PC-9 (cell line): ENCODE data around the gene CFAP92. TPM values are rescaled to one million over a fixed set of nuclear protein-coding genes. Genes with fewer than 3 reads are reported as not detected.

ENCODE experiments used
- BruUV-seq: library from RNA; stranded (reverse); fragments of 400-500 nt; replicated peaks from 2 replicates; lab custom pipeline; 2021; lab: Mats Ljungman, UMichigan
- CTCF ChIA-PET: fragments of 300-600 bp; sonication (Branson Sonifier 250); formaldehyde crosslinking; loops from one replicate; lab custom pipeline; 2022; ENCODE audit warnings: antibody characterized with exemption; lab: Charles Lee
- POLR2A ChIA-PET: fragments of 300-600 bp; sonication (Branson Sonifier 250); formaldehyde crosslinking; loops from one replicate; lab custom pipeline; 2022; ENCODE audit warnings: antibody characterized with exemption; ENCODE audit not compliant: unreplicated experiment; lab: Charles Lee
- DNase-seq, 2 experiments: peaks; one replicate each; pipeline versions ENCODE4 v3.0.0 to v3.0.0-alpha.2; 2015 to 2022; ENCODE audit warnings: mixed read lengths in 1 of 2
- H2AFZ ChIP-seq: fragments of 200-600 bp; sonication (generic); 2 replicates; pipeline ENCODE4 v1.8.1; 2017; ENCODE audit warnings: antibody characterized with exemption
- H3F3A ChIP-seq: fragments of 200-600 bp; sonication (generic); 2 replicates; pipeline ENCODE4 v1.8.1; 2017; ENCODE audit warnings: antibody characterized with exemption, mild to moderate bottlenecking, low read depth; ENCODE audit not compliant: insufficient read depth
- H3K27ac ChIP-seq: fragments of 200-600 bp; sonication (generic); 2 replicates; pipeline ENCODE4 v1.6.1; 2016; ENCODE audit warnings: mixed run types
- H3K27me3 ChIP-seq: fragments of 200-600 bp; sonication (generic); 2 replicates; pipeline ENCODE4 v1.6.1; 2016; ENCODE audit warnings: low read depth, mixed run types; ENCODE audit not compliant: insufficient read depth
- H3K36me3 ChIP-seq: fragments of 200-600 bp; sonication (generic); 2 replicates; pipeline ENCODE4 v1.6.1; 2016; ENCODE audit warnings: low read depth, mixed run types
- H3K4me1 ChIP-seq: fragments of 200-600 bp; sonication (generic); replicated peaks from 2 replicates; pipeline ENCODE4 v1.6.1; 2016; ENCODE audit warnings: mixed run types; ENCODE audit not compliant: insufficient read depth
- H3K4me2 ChIP-seq: fragments of 200-600 bp; sonication (generic); 2 replicates; pipeline ENCODE4 v1.6.1; 2017; ENCODE audit warnings: mixed run types
- H3K4me3 ChIP-seq: fragments of 200-600 bp; sonication (generic); 2 replicates; pipeline ENCODE4 v1.6.1; 2016; ENCODE audit warnings: mixed run types
- H3K79me2 ChIP-seq: fragments of 200-600 bp; sonication (generic); 2 replicates; pipeline ENCODE4 v1.6.1; 2017; ENCODE audit warnings: low read depth, mixed run types
- H3K9me2 ChIP-seq: fragments of 200-600 bp; sonication (generic); 2 replicates; pipeline ENCODE4 v1.8.1; 2017; ENCODE audit warnings: mild to moderate bottlenecking; ENCODE audit not compliant: insufficient read depth
- H3K9me3 ChIP-seq: fragments of 200-600 bp; sonication (generic); 2 replicates; pipeline ENCODE4 v1.8.1; 2016; ENCODE audit warnings: low read depth; ENCODE audit not compliant: insufficient read depth
- H4K20me1 ChIP-seq: fragments of 200-600 bp; sonication (generic); 2 replicates; pipeline ENCODE4 v1.8.1; 2017; ENCODE audit not compliant: insufficient read depth
- CTCF ChIP-seq: fragments of 200-600 bp; sonication (generic); conservative IDR thresholded peaks from 2 replicates; pipeline ENCODE4 v1.6.1; 2017; ENCODE audit warnings: mixed run types, antibody characterized with exemption, mild to moderate bottlenecking, moderate library complexity
- EZH2 ChIP-seq: fragments of 200-600 bp; sonication (generic); IDR thresholded peaks from 2 replicates; pipeline ENCODE4 v1.8.0; 2017; ENCODE audit warnings: antibody characterized with exemption, low read depth
- intact Hi-C: fragments of 100-400 bp; cut with micrococcal nuclease; formaldehyde crosslinking; loops from one replicate; pipeline ENCODE4 v1.10.0; 2022; ENCODE audit not compliant: unreplicated experiment
- total RNA-seq: library from RNA; stranded (reverse); gene quantifications from 2 replicates; pipeline ENCODE4 v1.2.3, GENCODE V29; 2021

CFAP92 gene
- total RNA-seq, 1 experiment from 2014 or later: 4.3 TPM

- POLR2A ChIA-PET: no interaction called here
- intact Hi-C loops: no loop called here
- TF ChIP-seq EZH2 (no peak), CTCF (no peak)
- no peak overlapping the region for H3K4me2 ChIP-seq
- H3K4me3 ChIP-seq: no peak overlapping the region
- no peak overlapping the region for H3K27ac ChIP-seq
- H3K27me3 ChIP-seq: no peaks in the 10 kb centered on the region
- H3K36me3 ChIP-seq: no peaks in the 10 kb centered on the region
- H3K4me1 ChIP-seq: no peaks in the 10 kb centered on the region; the same call in 1 of the 2 replicates
- no peaks in the 10 kb centered on the region for H3F3A ChIP-seq
- H3K9me3 ChIP-seq: no peaks in the 10 kb centered on the region
- no peaks in the 10 kb centered on the region for H3K9me2 ChIP-seq
- no peaks in the 10 kb centered on the region for H3K79me2 ChIP-seq
- no peak for DNase-seq
- no peak overlapping the region for H2AFZ ChIP-seq
- no TSS peak for BruUV-seq
- no peaks in the 10 kb centered on the region for H4K20me1 ChIP-seq
- CTCF ChIA-PET: no interaction called here
These were observed 28.6 kb downstream of the CFAP92 start for GRCh38 chr3:128965280-128965679.

- POLR2A ChIA-PET: no interaction called here
These were observed 37.4 kb downstream of the CFAP92 start for GRCh38 chr3:128956440-128956839.

DNA sequence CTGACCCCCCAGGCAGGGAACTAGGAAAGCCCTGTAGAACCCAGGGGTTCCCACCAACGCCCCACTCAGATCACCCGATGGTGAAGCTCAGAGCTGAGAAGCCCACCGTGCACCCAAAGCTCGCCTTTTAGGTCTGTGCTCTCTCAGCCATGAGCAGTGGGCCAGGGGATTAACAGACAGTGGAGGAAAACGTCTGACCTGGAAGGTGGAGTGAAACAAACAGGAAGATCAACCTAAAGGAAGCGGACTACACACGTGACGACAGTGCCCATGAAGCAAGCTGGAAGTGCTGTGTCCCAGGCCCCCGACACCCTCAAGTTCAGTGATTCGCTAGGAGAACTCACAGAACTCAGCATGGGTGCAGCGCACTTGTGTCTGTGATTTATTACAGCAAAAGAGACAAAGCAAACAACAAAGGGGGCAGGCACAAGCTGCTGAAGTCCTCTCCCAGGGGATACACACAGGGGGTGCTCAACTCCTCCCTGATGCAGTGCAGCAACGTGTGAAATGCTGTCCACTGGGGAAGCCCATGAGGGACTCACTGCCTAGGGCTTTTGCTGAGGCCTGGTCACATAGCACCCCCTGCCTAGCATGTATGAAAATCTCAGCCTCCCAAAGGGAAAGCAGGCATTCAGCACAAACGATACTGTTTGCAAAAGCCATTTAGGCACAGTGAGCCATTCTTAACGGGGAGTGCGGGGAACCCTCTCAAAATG, 43.5 kb downstream of the CFAP92 start:
- peak in 1 of 2 experiments; percentile 47 for DNase-seq
- POLR2A ChIA-PET: interaction anchor here (0.6 to 0.7 kb wide), 2 partner anchors 87 to 289 kb away, joined by 4 to 6 read pairs; no protein-coding TSS in a partner anchor
- Histone ChIP-seq H3K36me3 (no peaks in the 10 kb centered on the region), H3K4me2 (no peak overlapping the region), H3K4me3 (no peak overlapping the region), H2AFZ (no peak overlapping the region), H4K20me1 (no peaks in the 10 kb centered on the region), H3F3A (no peaks in the 10 kb centered on the region), H3K9me2 (no peaks in the 10 kb centered on the region), H3K4me1 (no peaks in the 10 kb centered on the region), H3K27me3 (no peaks in the 10 kb centered on the region), H3K9me3 (no peaks in the 10 kb centered on the region), H3K27ac (no peak overlapping the region), H3K79me2 (no peaks in the 10 kb centered on the region)
- CTCF ChIA-PET: interaction anchor here (0.5 kb wide), 1 partner anchor 13 kb away, joined by 5 read pairs; no protein-coding TSS in a partner anchor
- TF ChIP-seq EZH2: no peak
- peak; percentile 50 for TF ChIP-seq CTCF
- no TSS peak for BruUV-seq
- intact Hi-C loops: loop anchor here (5.0 kb wide), 1 partner anchor 268 kb away; no protein-coding TSS in a partner anchor

More at GRCh38 chr3:128956440-128956839, 37.4 kb downstream of the CFAP92 start:
- no TSS peak for BruUV-seq
- intact Hi-C loops: no loop called here
- H3K9me3 ChIP-seq: no peaks in the 10 kb centered on the region
- no peaks in the 10 kb centered on the region for H3K79me2 ChIP-seq
- H3K27ac ChIP-seq: no peak overlapping the region
- CTCF ChIA-PET: no interaction called here
- TF ChIP-seq CTCF (no peak), EZH2 (no peak)
- DNase-seq: no peak
- no peak overlapping the region for H2AFZ ChIP-seq
- H3F3A ChIP-seq: no peaks in the 10 kb centered on the region
- peaks cover 6% of the 10 kb centered on the region; the same call in 1 of the 2 replicates for H3K27me3 ChIP-seq
- no peak overlapping the region for H3K4me2 ChIP-seq
- no peaks in the 10 kb centered on the region for H4K20me1 ChIP-seq
- no peak overlapping the region for H3K4me3 ChIP-seq
- no peaks in the 10 kb centered on the region for H3K36me3 ChIP-seq
- H3K9me2 ChIP-seq: no peaks in the 10 kb centered on the region
- no peaks in the 10 kb centered on the region for H3K4me1 ChIP-seq
